GM12875 (cell line): ENCODE measurements around the gene PMVK.
"Not testable (repeated sequence)": the region's sequence is repeated elsewhere in the genome, so short reads cannot be mapped to it uniquely, and the experiment has no call there.

Experiments used
- H3K4me3 ChIP-seq: one replicate; pipeline ENCODE4 v1.5.1; 2011; ENCODE audit warnings: low read depth, low read length, control low read depth
- CTCF ChIP-seq: IDR thresholded peaks from 2 replicates; pipeline ENCODE4 v1.5.1; 2011; ENCODE audit warnings: low read depth, mild to moderate bottlenecking, control low read depth, inconsistent platforms, low read length, moderate library complexity, borderline replicate concordance; ENCODE audit not compliant: insufficient read depth

Gene PMVK

GRCh38 chr1:154936555-154937084, at the start of gene PMVK:
PMVK (minus strand) TSS chr1:154936719; CDS start chr1:154936685, 34 bp downstream.
- TF ChIP-seq CTCF, result 0 out of 2 replicates have a peak, but pooled peaks have one; percentile 25
- H3K4me3 ChIP-seq, result peak within 1 kb of the TSS; percentile 66

- no peak for TF ChIP-seq CTCF
- H3K4me3 ChIP-seq, result peak overlapping the region; percentile 70
Measured at GRCh38 chr1:154983776-154984466, 47.4 kb upstream of the PMVK start.

- H3K4me3 ChIP-seq, result peak within 1 kb of the TSS; percentile 70
- no peak for TF ChIP-seq CTCF
Measured at GRCh38 chr1:154982897-154983648, 46.6 kb upstream of the PMVK start, which contains the start of gene FLAD1. FLAD1 (plus strand) TSS chr1:154983344; CDS start chr1:154983695, 351 bp downstream.

GRCh38 chr1:154982341-154982740, 45.8 kb upstream of the PMVK start:
- H3K4me3 ChIP-seq, result peak overlapping the region; percentile 70
- TF ChIP-seq CTCF, result no peak

GRCh38 chr1:154978360-154978759, 41.8 kb upstream of the PMVK start:
- no peak overlapping the region for H3K4me3 ChIP-seq
- no peak for TF ChIP-seq CTCF

GRCh38 chr1:154977762-154978161, 41.2 kb upstream of the PMVK start:
- H3K4me3 ChIP-seq, result not testable (repeated sequence)

- no peak for TF ChIP-seq CTCF
- peak overlapping the region; percentile 66 for H3K4me3 ChIP-seq
Measured at GRCh38 chr1:154975409-154976059, 39.0 kb upstream of the PMVK start.
